Neural cell (in vitro differentiated cells): ENCODE data around the gene SRRM2. TPM values are rescaled to one million over a fixed set of nuclear protein-coding genes. Genes with fewer than 3 reads are reported as not detected.

Experiments used
- H2AFZ ChIP-seq: fragments of 200-600, 300-800 bp; sonication (generic), shearing (Covaris generic); 2 replicates; pipeline ENCODE4 v1.6.0; 2014; ENCODE audit warnings: low read depth, mild to moderate bottlenecking, antibody characterized with exemption, low read length, moderate library complexity
- H3F3A ChIP-seq: fragments of 200-600 bp; shearing (Covaris generic); 2 replicates; pipeline ENCODE4 v1.6.1; 2016; ENCODE audit warnings: mild to moderate bottlenecking, moderate library complexity, mixed read lengths, antibody characterized with exemption, low read length; ENCODE audit not compliant: insufficient read depth, poor library complexity, severe bottlenecking
- H3K27ac ChIP-seq: fragments of 200-600, 300-800 bp; sonication (generic), shearing (Covaris generic); 2 replicates; pipeline ENCODE4 v1.5.1; 2014; ENCODE audit warnings: mild to moderate bottlenecking, low read length, moderate library complexity
- H3K27me3 ChIP-seq: fragments of 300-800, 200-600 bp; sonication (generic), shearing (Covaris generic); 2 replicates; pipeline ENCODE4 v1.6.0; 2014; ENCODE audit warnings: mild to moderate bottlenecking, low read depth, low read length, moderate library complexity; ENCODE audit not compliant: insufficient read depth
- H3K36me3 ChIP-seq: fragments of 300-800, 200-600 bp; sonication (generic), shearing (Covaris generic); 2 replicates; pipeline ENCODE4 v1.5.1; 2014; ENCODE audit warnings: mild to moderate bottlenecking, antibody characterized with exemption, low read length, moderate library complexity; ENCODE audit not compliant: insufficient read depth
- H3K4me2 ChIP-seq: fragments of 300-800, 200-600 bp; sonication (generic), shearing (Covaris generic); 2 replicates; pipeline ENCODE4 v1.6.0; 2014; ENCODE audit warnings: mild to moderate bottlenecking, low read length
- H3K4me3 ChIP-seq: fragments of 300-800, 200-600 bp; sonication (generic), shearing (Covaris generic); 2 replicates; pipeline ENCODE4 v1.5.1; 2014; ENCODE audit warnings: mild to moderate bottlenecking, low read length, moderate library complexity
- H3K79me2 ChIP-seq: fragments of 200-600 bp; shearing (Covaris generic); replicated peaks from 2 replicates; pipeline ENCODE4 v1.6.0; 2014; ENCODE audit warnings: mild to moderate bottlenecking, low read length, moderate library complexity; ENCODE audit not compliant: insufficient read depth
- H3K9ac ChIP-seq: fragments of 300-800, 200-600 bp; sonication (generic), shearing (Covaris generic); 2 replicates; pipeline ENCODE4 v1.6.1; 2016; ENCODE audit warnings: mild to moderate bottlenecking, low read length, mixed read lengths
- H3K9me2 ChIP-seq: fragments of 200-600 bp; shearing (Covaris generic); 2 replicates; pipeline ENCODE4 v1.6.1; 2016; ENCODE audit warnings: mild to moderate bottlenecking, low read length, mixed read lengths; ENCODE audit not compliant: insufficient read depth
- H3K9me3 ChIP-seq: fragments of 200-600, 300-800 bp; sonication (generic), shearing (Covaris generic); 2 replicates; pipeline ENCODE4 v1.6.1; 2016; ENCODE audit warnings: mild to moderate bottlenecking, mixed run types, low read length, moderate library complexity, mixed read lengths
- H4K20me1 ChIP-seq: fragments of 200-600 bp; shearing (Covaris generic); 2 replicates; pipeline ENCODE4 v1.6.1; 2016; ENCODE audit warnings: mild to moderate bottlenecking, mixed run types; ENCODE audit not compliant: insufficient read depth
- EP300 ChIP-seq: fragments of 450-650 bp; conservative IDR thresholded peaks from 2 replicates; pipeline ENCODE4 v1.6.1; 2014; ENCODE audit warnings: antibody characterized with exemption, mild to moderate bottlenecking, moderate library complexity; ENCODE audit not compliant: poor library complexity, severe bottlenecking
- EZH2 ChIP-seq: fragments of 200-600, 300-800 bp; shearing (Covaris generic), sonication (generic); IDR thresholded peaks from 2 replicates; pipeline ENCODE4 v1.6.1; 2014; ENCODE audit warnings: antibody characterized with exemption, low read length, borderline replicate concordance, mild to moderate bottlenecking; ENCODE audit not compliant: insufficient read depth, poor library complexity, severe bottlenecking
- MXI1 ChIP-seq: fragments of 450-650 bp; conservative IDR thresholded peaks from 2 replicates; pipeline ENCODE4 v1.6.1; 2014; ENCODE audit warnings: antibody characterized with exemption, mild to moderate bottlenecking; ENCODE audit not compliant: poor library complexity, severe bottlenecking
- POLR2AphosphoS5 ChIP-seq: IDR thresholded peaks from 2 replicates; pipeline ENCODE4 v1.6.1; 2012
- RAD21 ChIP-seq: fragments of 450-650 bp; conservative IDR thresholded peaks from 2 replicates; pipeline ENCODE4 v1.6.1; 2014; ENCODE audit warnings: antibody characterized with exemption, mild to moderate bottlenecking, moderate library complexity
- SMC3 ChIP-seq: fragments of 450-650 bp; conservative IDR thresholded peaks from 2 replicates; pipeline ENCODE4 v1.6.1; 2014; ENCODE audit warnings: antibody characterized with exemption, mild to moderate bottlenecking, moderate library complexity; ENCODE audit not compliant: poor library complexity
- TAF1 ChIP-seq: IDR thresholded peaks from 2 replicates; pipeline ENCODE4 v1.6.1; 2012; ENCODE audit warnings: low read depth
- polyA plus RNA-seq: library from polyadenylated mRNA; depleted of rRNA; stranded (reverse); fragments of >200 nt; gene quantifications from 2 replicates; pipeline ENCODE4 v1.2.3, GENCODE V29; 2014
- TF ChIP-seq, protein P1 (sequence below): IDR thresholded peaks from 2 replicates; pipeline ENCODE4 v1.6.1; 2012; ENCODE audit warnings: borderline replicate concordance
- TF ChIP-seq, protein P2 (sequence below): fragments of 450-650 bp; IDR thresholded peaks from 2 replicates; pipeline ENCODE4 v1.5.1; 2014; ENCODE audit warnings: antibody characterized with exemption, mild to moderate bottlenecking, moderate library complexity; ENCODE audit not compliant: poor library complexity, severe bottlenecking

Gene SRRM2
- polyA plus RNA-seq, 1 donor from 2014 or later: 40.0 TPM

DNA sequence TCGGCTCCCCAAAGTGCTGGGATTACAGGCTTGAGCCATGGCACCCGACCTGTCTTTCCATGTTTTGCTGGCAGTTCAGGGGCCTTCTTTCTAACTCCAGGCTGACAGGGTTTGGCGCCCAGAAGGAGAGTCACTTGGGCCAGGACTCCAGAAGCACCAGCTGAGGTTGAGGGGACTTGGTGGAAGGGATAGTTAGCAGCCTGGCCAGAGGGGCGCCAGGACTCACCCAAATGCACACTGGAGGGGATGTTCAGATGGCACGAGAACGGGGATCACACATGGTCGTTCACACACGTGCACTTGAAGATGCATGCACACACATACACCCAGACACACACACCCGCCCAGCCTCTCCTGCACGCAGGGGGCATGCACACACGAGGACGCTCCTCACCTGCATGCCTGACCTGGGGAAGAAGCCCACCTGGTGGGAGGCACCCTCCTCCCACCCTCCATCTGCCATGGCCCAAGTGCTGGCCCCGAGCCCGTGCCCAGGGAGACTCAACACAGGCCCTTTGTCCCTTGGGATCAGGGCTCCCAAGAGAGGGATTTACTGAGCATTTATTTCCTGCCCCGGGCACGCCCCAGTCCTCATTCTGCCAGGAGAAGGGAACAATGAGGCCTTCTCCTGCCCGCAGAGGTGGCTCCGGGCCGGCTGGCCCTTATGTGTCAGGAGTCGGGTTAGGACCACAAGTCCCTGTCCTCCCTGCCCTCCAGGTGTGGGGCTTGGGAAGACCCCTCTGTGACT is 62.3 kb downstream of the SRRM2 start:
- no peaks in the 10 kb centered on the region for H3F3A ChIP-seq
- no peak overlapping the region for H3K27ac ChIP-seq
- TF ChIP-seq TAF1 (no peak), RAD21 (no peak), EP300 (no peak), EZH2 (no peak), POLR2AphosphoS5 (no peak), SMC3 (no peak), MXI1 (no peak)
- TF ChIP-seq, protein P1, sequence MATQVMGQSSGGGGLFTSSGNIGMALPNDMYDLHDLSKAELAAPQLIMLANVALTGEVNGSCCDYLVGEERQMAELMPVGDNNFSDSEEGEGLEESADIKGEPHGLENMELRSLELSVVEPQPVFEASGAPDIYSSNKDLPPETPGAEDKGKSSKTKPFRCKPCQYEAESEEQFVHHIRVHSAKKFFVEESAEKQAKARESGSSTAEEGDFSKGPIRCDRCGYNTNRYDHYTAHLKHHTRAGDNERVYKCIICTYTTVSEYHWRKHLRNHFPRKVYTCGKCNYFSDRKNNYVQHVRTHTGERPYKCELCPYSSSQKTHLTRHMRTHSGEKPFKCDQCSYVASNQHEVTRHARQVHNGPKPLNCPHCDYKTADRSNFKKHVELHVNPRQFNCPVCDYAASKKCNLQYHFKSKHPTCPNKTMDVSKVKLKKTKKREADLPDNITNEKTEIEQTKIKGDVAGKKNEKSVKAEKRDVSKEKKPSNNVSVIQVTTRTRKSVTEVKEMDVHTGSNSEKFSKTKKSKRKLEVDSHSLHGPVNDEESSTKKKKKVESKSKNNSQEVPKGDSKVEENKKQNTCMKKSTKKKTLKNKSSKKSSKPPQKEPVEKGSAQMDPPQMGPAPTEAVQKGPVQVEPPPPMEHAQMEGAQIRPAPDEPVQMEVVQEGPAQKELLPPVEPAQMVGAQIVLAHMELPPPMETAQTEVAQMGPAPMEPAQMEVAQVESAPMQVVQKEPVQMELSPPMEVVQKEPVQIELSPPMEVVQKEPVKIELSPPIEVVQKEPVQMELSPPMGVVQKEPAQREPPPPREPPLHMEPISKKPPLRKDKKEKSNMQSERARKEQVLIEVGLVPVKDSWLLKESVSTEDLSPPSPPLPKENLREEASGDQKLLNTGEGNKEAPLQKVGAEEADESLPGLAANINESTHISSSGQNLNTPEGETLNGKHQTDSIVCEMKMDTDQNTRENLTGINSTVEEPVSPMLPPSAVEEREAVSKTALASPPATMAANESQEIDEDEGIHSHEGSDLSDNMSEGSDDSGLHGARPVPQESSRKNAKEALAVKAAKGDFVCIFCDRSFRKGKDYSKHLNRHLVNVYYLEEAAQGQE: no peak
- TF ChIP-seq, protein P2, sequence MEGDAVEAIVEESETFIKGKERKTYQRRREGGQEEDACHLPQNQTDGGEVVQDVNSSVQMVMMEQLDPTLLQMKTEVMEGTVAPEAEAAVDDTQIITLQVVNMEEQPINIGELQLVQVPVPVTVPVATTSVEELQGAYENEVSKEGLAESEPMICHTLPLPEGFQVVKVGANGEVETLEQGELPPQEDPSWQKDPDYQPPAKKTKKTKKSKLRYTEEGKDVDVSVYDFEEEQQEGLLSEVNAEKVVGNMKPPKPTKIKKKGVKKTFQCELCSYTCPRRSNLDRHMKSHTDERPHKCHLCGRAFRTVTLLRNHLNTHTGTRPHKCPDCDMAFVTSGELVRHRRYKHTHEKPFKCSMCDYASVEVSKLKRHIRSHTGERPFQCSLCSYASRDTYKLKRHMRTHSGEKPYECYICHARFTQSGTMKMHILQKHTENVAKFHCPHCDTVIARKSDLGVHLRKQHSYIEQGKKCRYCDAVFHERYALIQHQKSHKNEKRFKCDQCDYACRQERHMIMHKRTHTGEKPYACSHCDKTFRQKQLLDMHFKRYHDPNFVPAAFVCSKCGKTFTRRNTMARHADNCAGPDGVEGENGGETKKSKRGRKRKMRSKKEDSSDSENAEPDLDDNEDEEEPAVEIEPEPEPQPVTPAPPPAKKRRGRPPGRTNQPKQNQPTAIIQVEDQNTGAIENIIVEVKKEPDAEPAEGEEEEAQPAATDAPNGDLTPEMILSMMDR: no peak
- H4K20me1 ChIP-seq: no peaks in the 10 kb centered on the region
- H3K36me3 ChIP-seq: no peaks in the 10 kb centered on the region
- no peak overlapping the region for H3K9ac ChIP-seq
- H3K9me3 ChIP-seq: no peaks in the 10 kb centered on the region
- H3K9me2 ChIP-seq: no peaks in the 10 kb centered on the region
- H3K4me2 ChIP-seq: no peak overlapping the region
- no peaks in the 10 kb centered on the region for H3K27me3 ChIP-seq
- no peak overlapping the region for H3K4me3 ChIP-seq
- H3K79me2 ChIP-seq: no peaks in the 10 kb centered on the region
- H2AFZ ChIP-seq: no peak overlapping the region

DNA sequence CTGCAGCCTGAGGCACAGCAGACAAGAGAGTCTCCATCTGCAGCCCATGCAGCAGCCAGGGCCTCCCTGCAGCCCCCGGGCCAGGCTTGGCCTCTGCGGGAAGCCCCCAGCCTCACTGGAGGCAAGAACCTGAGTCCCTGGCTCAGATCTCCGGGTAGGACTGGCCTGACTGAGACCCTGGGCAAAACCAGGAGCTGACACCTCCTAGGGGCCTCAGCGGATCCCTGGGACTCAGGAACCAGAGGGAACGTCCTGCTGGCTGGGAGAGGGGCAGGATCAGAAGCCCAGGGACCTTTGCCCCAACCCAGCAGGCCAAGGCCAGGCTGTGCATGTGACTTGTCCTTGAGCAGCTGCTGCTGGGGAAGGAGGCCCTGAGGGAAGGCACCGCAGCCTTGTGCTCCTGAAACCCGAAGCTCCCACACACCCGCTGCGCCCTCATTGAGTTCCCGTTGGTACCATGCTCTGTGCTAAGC is 62.9 kb downstream of the SRRM2 start:
- Histone ChIP-seq H3K27me3 (no peaks in the 10 kb centered on the region), H2AFZ (no peak overlapping the region), H3K27ac (no peak overlapping the region), H3K79me2 (no peaks in the 10 kb centered on the region), H3K9me3 (no peaks in the 10 kb centered on the region), H3K4me3 (no peak overlapping the region), H3K4me2 (no peak overlapping the region), H3K36me3 (no peaks in the 10 kb centered on the region), H3F3A (no peaks in the 10 kb centered on the region), H3K9me2 (no peaks in the 10 kb centered on the region), H3K9ac (no peak overlapping the region), H4K20me1 (no peaks in the 10 kb centered on the region)
- TF ChIP-seq POLR2AphosphoS5 (no peak), TAF1 (no peak), RAD21 (no peak), MXI1 (no peak), EZH2 (no peak), EP300 (no peak), SMC3 (no peak)
- TF ChIP-seq, protein P2: no peak
- TF ChIP-seq, protein P1: no peak
